Trophoblast cell (in vitro differentiated cells and primary cell): ENCODE measurements around the gene FAM81B.

Experiments used
- DNase-seq, 2 donors: peaks; one replicate each; pipeline ENCODE4 v3.0.0-alpha.2; 2016
- H2AFZ ChIP-seq: 2 replicates; pipeline ENCODE4 v1.6.1; 2013; ENCODE audit warnings: low read length, moderate library complexity, mild to moderate bottlenecking; ENCODE audit not compliant: insufficient read depth, poor library complexity
- H2AK5ac ChIP-seq: 2 replicates; pipeline ENCODE4 v1.6.1; 2013; ENCODE audit warnings: mild to moderate bottlenecking, low read length
- H2BK120ac ChIP-seq: 2 replicates; pipeline ENCODE4 v1.6.1; 2013; ENCODE audit warnings: low read length, mild to moderate bottlenecking, moderate library complexity; ENCODE audit not compliant: insufficient read depth, poor library complexity
- H2BK12ac ChIP-seq: 2 replicates; pipeline ENCODE4 v1.6.1; 2013; ENCODE audit warnings: mild to moderate bottlenecking, low read length, moderate library complexity
- H2BK5ac ChIP-seq: 2 replicates; pipeline ENCODE4 v1.6.1; 2013; ENCODE audit warnings: low read length, low read depth, moderate library complexity, mild to moderate bottlenecking; ENCODE audit not compliant: poor library complexity
- H3K14ac ChIP-seq: 2 replicates; pipeline ENCODE4 v1.6.1; 2013; ENCODE audit warnings: mild to moderate bottlenecking, low read length
- H3K18ac ChIP-seq: 2 replicates; pipeline ENCODE4 v1.6.1; 2013; ENCODE audit warnings: mild to moderate bottlenecking, low read length
- H3K23ac ChIP-seq: 2 replicates; pipeline ENCODE4 v1.6.1; 2013; ENCODE audit warnings: low read length
- H3K27ac ChIP-seq: 2 replicates; pipeline ENCODE4 v1.5.1; 2013; ENCODE audit warnings: low read depth, mild to moderate bottlenecking, inconsistent platforms, low read length, moderate library complexity
- H3K27me3 ChIP-seq: 2 replicates; pipeline ENCODE4 v1.6.1; 2013; ENCODE audit warnings: inconsistent platforms, mild to moderate bottlenecking, low read length, moderate library complexity; ENCODE audit not compliant: insufficient read depth
- H3K36me3 ChIP-seq, 2 experiments: 1 replicate in 1 of 2; 2 replicates in 1 of 2; pipeline ENCODE4 v1.6.1; 2013; ENCODE audit warnings: low read length in 2 of 2, mild to moderate bottlenecking in 2 of 2, moderate library complexity in 1 of 2; ENCODE audit not compliant: insufficient read depth in 2 of 2, control insufficient read depth in 1 of 2
- H3K4ac ChIP-seq: 2 replicates; pipeline ENCODE4 v1.6.1; 2013; ENCODE audit warnings: low read depth, mild to moderate bottlenecking, low read length, moderate library complexity
- H3K4me1 ChIP-seq, 2 experiments: 1 replicate in 1 of 2; 2 replicates in 1 of 2; pipeline ENCODE4 v1.6.1; 2013; ENCODE audit warnings: low read length in 2 of 2, mild to moderate bottlenecking in 2 of 2, moderate library complexity in 1 of 2; ENCODE audit not compliant: insufficient read depth in 2 of 2, control insufficient read depth in 1 of 2
- H3K4me2 ChIP-seq: 2 replicates; pipeline ENCODE4 v1.6.1; 2013; ENCODE audit warnings: inconsistent platforms, mild to moderate bottlenecking, low read length, moderate library complexity
- H3K4me3 ChIP-seq: 2 replicates; pipeline ENCODE4 v1.5.1; 2013; ENCODE audit warnings: mild to moderate bottlenecking, low read depth, low read length, inconsistent platforms
- H3K79me1 ChIP-seq: one replicate; pipeline ENCODE4 v1.6.1; 2013; ENCODE audit warnings: low read length
- H3K79me2 ChIP-seq: 2 replicates; pipeline ENCODE4 v1.6.1; 2013; ENCODE audit warnings: low read length, mild to moderate bottlenecking; ENCODE audit not compliant: control insufficient read depth, insufficient read depth, poor library complexity
- H3K9ac ChIP-seq: 2 replicates; pipeline ENCODE4 v1.6.1; 2013; ENCODE audit warnings: mild to moderate bottlenecking, low read length
- H3K9me3 ChIP-seq: 2 replicates; pipeline ENCODE4 v1.6.1; 2013; ENCODE audit warnings: low read depth, mild to moderate bottlenecking, control low read depth, inconsistent platforms, low read length; ENCODE audit not compliant: insufficient read depth
- H4K12ac ChIP-seq: 2 replicates; pipeline ENCODE4 v1.6.1; 2013; ENCODE audit warnings: low read depth, mild to moderate bottlenecking, low read length, moderate library complexity
- H4K8ac ChIP-seq: 2 replicates; pipeline ENCODE4 v1.6.1; 2013; ENCODE audit warnings: low read depth, mild to moderate bottlenecking, low read length, moderate library complexity
- H4K91ac ChIP-seq: one replicate; pipeline ENCODE4 v1.6.1; 2013; ENCODE audit warnings: low read depth, mild to moderate bottlenecking, low read length, moderate library complexity
- WGBS: extraction: QIAGEN DNeasy Blood & Tissue Kit; methylation state at CpG from one replicate; pipeline ENCODE4 v1.1.7; 2013; ENCODE audit warnings: missing lambda C conversion rate; ENCODE audit not compliant: insufficient read length, insufficient coverage; ENCODE audit errors: extremely low coverage; 5-methylcytosine and 5-hydroxymethylcytosine counted together

The FAM81B gene

DNA sequence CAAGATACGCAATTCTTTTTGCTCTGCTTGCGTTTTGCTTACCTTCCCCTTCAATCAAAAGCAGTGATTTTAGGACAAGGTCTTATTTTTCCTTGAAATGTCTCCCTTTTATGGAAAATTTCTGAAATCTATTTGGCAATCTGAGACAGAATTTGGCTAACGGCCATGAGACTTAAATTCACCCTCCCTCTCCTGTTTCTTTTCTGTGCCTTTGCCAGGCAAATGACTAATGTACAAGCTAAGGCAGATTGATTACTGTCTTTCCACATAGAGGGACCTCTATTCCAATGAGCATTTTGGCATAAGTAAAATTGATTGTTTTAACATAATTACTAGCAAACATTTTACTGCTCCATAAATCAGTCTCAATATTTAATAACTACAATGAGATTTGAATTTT, 31.7 kb downstream of the FAM81B start:
- WGBS: no CpG with 5 or more reads among the region's 3 CpGs
- Histone ChIP-seq H2BK5ac (no peak overlapping the region), H3K4me3 (no peak overlapping the region), H2BK12ac (no peak overlapping the region), H3K79me1 (no peaks in the 10 kb centered on the region), H3K27ac (no peak overlapping the region), H3K23ac (no peak overlapping the region), H3K27me3 (no peaks in the 10 kb centered on the region), H4K91ac (no peak overlapping the region), H2AFZ (no peak overlapping the region), H3K4ac (no peak overlapping the region), H4K12ac (no peak overlapping the region), H3K18ac (no peak overlapping the region), H3K36me3 (no peaks in the 10 kb centered on the region), H2AK5ac (no peak overlapping the region), H4K8ac (no peak overlapping the region), H3K79me2 (no peaks in the 10 kb centered on the region), H2BK120ac (no peak overlapping the region), H3K9me3 (no peaks in the 10 kb centered on the region), H3K14ac (no peak overlapping the region), H3K9ac (no peak overlapping the region), H3K4me2 (no peak overlapping the region), H3K4me1 (no peaks in the 10 kb centered on the region)
- DNase-seq: no peak

DNA sequence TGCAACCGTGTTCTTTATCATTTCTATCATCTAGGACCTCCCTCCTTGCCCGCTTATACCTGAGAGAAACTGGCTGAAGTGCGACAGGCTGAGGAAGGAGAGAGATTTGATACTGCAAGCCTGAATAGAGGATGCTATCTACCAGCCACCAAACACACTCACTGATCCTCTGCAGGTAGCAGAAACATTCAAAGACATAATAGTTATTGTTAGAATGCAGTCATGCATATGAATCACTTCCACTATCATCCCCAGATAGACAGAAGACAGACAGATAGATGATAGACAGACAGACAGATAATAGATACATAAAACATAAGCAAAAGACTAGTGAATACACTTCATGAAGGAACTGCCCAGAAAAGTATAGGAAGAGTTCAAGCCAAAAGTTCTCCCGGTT, 32.9 kb downstream of the FAM81B start:
- Histone ChIP-seq H2AFZ (no peak overlapping the region), H2BK120ac (no peak overlapping the region), H4K8ac (no peak overlapping the region), H3K27ac (no peak overlapping the region), H4K91ac (no peak overlapping the region), H2BK12ac (no peak overlapping the region), H3K4me2 (no peak overlapping the region), H3K27me3 (no peaks in the 10 kb centered on the region), H3K18ac (no peak overlapping the region), H3K4me3 (no peak overlapping the region), H3K79me1 (no peaks in the 10 kb centered on the region), H3K4me1 (no peaks in the 10 kb centered on the region), H2AK5ac (no peak overlapping the region), H3K79me2 (no peaks in the 10 kb centered on the region), H3K9me3 (no peaks in the 10 kb centered on the region), H3K9ac (no peak overlapping the region), H3K23ac (no peak overlapping the region), H4K12ac (no peak overlapping the region), H3K14ac (no peak overlapping the region), H3K36me3 (no peaks in the 10 kb centered on the region), H2BK5ac (no peak overlapping the region), H3K4ac (no peak overlapping the region)
- DNase-seq: no peak
- whole genome bisulfite sequencing: no CpG with 5 or more reads among the region's 4 CpGs

DNA sequence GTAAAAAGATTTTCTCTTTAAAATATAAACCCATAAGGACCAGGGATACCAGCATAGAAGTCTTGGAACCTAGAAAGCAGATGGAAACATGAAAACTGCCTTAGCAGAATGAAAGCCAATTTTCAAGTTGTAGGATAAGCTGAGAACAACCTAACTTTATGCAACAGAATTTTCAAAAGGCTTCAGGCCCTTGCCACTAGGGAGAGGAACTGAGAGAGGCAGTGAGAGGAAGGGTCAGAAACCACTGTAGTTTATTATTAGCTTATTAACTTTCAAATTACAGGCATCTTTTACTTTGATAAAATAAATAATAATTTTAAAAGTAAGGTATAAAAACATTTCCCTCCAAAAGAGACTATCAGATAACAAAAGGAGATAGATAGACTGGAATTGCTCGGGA, 33.4 kb downstream of the FAM81B start:
- no peak for DNase-seq
- Histone ChIP-seq H3K9ac (no peak overlapping the region), H3K4me2 (no peak overlapping the region), H4K91ac (no peak overlapping the region), H3K18ac (no peak overlapping the region), H3K4ac (no peak overlapping the region), H3K14ac (no peak overlapping the region), H2BK5ac (no peak overlapping the region), H2AK5ac (no peak overlapping the region), H2AFZ (no peak overlapping the region), H3K79me2 (no peaks in the 10 kb centered on the region), H2BK120ac (no peak overlapping the region), H3K9me3 (no peaks in the 10 kb centered on the region), H3K4me3 (no peak overlapping the region), H3K27me3 (no peaks in the 10 kb centered on the region), H2BK12ac (no peak overlapping the region), H3K36me3 (no peaks in the 10 kb centered on the region), H3K23ac (no peak overlapping the region), H3K27ac (no peak overlapping the region), H4K12ac (no peak overlapping the region), H4K8ac (no peak overlapping the region), H3K4me1 (no peaks in the 10 kb centered on the region), H3K79me1 (no peaks in the 10 kb centered on the region)
- WGBS: no CpG with 5 or more reads among the region's 1 CpG

DNA sequence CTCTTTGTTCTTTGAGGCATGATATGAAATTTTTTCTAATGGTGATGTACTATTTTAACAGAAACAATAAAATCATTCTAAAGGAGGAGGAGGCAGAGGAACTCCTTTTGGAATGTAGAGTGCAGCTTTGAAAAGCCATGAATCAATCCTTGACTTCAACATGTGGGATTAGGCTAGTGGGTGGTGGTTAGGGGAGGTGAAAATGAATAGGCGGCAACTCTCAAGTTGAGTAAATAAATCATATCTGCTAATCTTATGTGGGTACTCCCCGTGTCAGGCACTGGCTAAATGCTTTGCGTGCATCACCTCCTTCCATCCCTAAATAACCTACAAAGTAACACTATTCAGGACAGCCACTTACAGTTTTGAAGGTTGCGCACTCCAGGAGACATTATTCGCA, 35.1 kb downstream of the FAM81B start:
- no peak overlapping the region for H3K18ac ChIP-seq
- H3K9ac ChIP-seq: no peak overlapping the region
- no peak overlapping the region for H2AFZ ChIP-seq
- H3K4me1 ChIP-seq: no peaks in the 10 kb centered on the region
- no peak overlapping the region for H3K14ac ChIP-seq
- no peak overlapping the region for H4K91ac ChIP-seq
- no peak overlapping the region for H2AK5ac ChIP-seq
- no CpG with 5 or more reads among the region's 5 CpGs for WGBS
- H3K27me3 ChIP-seq: no peaks in the 10 kb centered on the region
- DNase-seq: no peak
- no peak overlapping the region for H2BK12ac ChIP-seq
- no peaks in the 10 kb centered on the region for H3K79me1 ChIP-seq
- H3K27ac ChIP-seq: no peak overlapping the region
- H3K36me3 ChIP-seq: no peaks in the 10 kb centered on the region
- H2BK120ac ChIP-seq: no peak overlapping the region
- no peak overlapping the region for H4K12ac ChIP-seq
- H3K23ac ChIP-seq: no peak overlapping the region
- no peak overlapping the region for H2BK5ac ChIP-seq
- no peak overlapping the region for H4K8ac ChIP-seq
- no peak overlapping the region for H3K4ac ChIP-seq
- H3K4me3 ChIP-seq: no peak overlapping the region
- no peak overlapping the region for H3K4me2 ChIP-seq
- H3K79me2 ChIP-seq: no peaks in the 10 kb centered on the region
- H3K9me3 ChIP-seq: no peaks in the 10 kb centered on the region
